ENCODE results near the gene SPTAN1.
"Not testable (repeated sequence)": the region's sequence is repeated elsewhere in the genome, so short reads cannot be mapped to it uniquely, and the experiment has no call there.

Gene SPTAN1

DNA sequence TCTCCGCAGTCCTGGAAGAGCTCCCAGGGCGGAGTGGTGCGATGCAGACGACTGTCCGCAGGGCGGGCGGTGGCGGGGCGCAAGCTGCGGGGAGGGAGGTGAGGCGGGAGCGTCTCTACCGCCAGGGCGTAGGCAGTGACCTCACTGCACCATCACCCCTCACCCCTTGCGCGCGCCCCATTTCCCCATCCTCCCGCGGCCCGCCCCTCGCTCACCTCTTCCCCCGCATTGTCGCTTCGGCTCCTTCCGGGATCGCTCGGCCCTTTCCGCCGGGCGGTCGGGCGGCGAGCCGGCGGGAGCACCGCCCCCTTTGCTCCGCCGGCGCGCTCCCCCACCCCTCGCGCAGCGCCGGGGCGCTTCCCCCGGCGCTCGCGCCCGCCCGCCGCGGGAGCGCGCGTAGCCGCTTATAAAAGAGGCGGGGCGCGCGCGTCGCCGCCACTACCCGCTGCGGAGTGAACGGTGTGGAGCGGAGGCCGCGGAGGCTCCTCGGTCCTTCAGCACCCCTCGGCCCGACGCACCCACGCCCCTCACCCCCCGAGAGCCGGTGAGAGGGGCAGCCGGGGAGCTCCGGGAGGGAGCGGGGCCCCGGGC, at the start of gene SPTAN1:
Gene SPTAN1 (plus strand): TSS at position 435 of the 591 bp plus-strand sequence. CDS start 14,154 bp downstream, outside the sequence.
- H3K4me3 ChIP-seq (replicated peaks; ENCODE audit: low read depth, low read length) = peak within 1 kb of the TSS; percentile 82
- peak; percentile 96 for DNase-seq (ENCODE audit: extremely low read depth, insufficient read length)
- no peaks in the 10 kb centered on the region for H3K36me3 ChIP-seq (ENCODE audit: control insufficient read depth, insufficient read depth, low read length)
- TF ChIP-seq, protein P1, sequence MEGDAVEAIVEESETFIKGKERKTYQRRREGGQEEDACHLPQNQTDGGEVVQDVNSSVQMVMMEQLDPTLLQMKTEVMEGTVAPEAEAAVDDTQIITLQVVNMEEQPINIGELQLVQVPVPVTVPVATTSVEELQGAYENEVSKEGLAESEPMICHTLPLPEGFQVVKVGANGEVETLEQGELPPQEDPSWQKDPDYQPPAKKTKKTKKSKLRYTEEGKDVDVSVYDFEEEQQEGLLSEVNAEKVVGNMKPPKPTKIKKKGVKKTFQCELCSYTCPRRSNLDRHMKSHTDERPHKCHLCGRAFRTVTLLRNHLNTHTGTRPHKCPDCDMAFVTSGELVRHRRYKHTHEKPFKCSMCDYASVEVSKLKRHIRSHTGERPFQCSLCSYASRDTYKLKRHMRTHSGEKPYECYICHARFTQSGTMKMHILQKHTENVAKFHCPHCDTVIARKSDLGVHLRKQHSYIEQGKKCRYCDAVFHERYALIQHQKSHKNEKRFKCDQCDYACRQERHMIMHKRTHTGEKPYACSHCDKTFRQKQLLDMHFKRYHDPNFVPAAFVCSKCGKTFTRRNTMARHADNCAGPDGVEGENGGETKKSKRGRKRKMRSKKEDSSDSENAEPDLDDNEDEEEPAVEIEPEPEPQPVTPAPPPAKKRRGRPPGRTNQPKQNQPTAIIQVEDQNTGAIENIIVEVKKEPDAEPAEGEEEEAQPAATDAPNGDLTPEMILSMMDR (IDR thresholded peaks at IDR 0.05; ENCODE audit: insufficient read depth, low read length, poor library complexity, severe bottlenecking) = no peak
- H3K27me3 ChIP-seq (replicated peaks; ENCODE audit: control insufficient read depth, insufficient read depth, low read length) = no peaks in the 10 kb centered on the region

DNA sequence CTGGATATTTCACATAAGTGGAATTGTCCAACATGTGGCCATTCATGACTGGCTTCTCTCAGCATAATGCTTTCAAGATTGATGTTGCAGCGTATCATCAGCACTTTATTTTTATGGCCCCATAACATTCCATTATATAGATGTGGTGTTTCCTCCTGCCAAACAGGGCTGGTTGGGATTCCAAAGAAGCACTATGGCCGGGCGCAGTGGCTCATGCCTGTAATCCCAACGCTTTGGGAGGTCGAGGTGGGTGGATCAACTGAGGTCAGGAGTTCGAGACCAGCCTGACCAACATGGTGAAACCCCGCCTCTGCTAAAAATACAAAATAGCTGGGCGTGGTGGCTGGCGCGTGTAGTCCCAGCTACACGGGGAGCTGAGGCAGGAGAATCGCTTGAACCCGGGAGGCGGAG, 49.0 kb upstream of the SPTAN1 start:
- not testable (repeated sequence) for H3K36me3 ChIP-seq (ENCODE audit: control insufficient read depth, insufficient read depth, low read length); H3K4me3 ChIP-seq (replicated peaks; ENCODE audit: low read depth, low read length); DNase-seq (ENCODE audit: extremely low read depth, insufficient read length); H3K27me3 ChIP-seq (replicated peaks; ENCODE audit: control insufficient read depth, insufficient read depth, low read length)

DNA sequence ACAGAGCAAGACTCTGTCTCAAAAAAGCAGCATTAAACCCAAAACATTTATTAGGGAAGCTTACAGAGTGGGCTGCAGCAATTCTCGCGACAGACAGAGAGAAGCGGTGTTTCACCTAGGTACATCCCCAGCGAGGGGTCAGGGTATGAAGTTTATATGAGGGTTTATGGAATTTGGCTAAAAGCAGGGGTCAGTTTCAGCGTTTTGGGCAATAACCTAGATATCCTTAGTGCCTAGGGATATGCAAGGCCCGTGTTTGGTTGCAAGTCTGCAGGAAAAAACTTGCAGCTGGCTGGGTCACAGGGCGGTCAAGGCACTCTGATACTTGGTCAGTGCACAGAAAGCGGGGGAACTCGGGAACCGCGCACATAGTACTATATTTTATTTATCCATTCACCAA, 48.5 kb upstream of the SPTAN1 start:
- H3K36me3 ChIP-seq (ENCODE audit: control insufficient read depth, insufficient read depth, low read length) = peaks cover 2% of the 10 kb centered on the region
- no peaks in the 10 kb centered on the region for H3K27me3 ChIP-seq (replicated peaks; ENCODE audit: control insufficient read depth, insufficient read depth, low read length)
- TF ChIP-seq, protein P1 (IDR thresholded peaks at IDR 0.05; ENCODE audit: insufficient read depth, low read length, poor library complexity, severe bottlenecking) = no peak
- peak overlapping the region; percentile 76 for H3K4me3 ChIP-seq (replicated peaks; ENCODE audit: low read depth, low read length)
- peak; percentile 15 for DNase-seq (ENCODE audit: extremely low read depth, insufficient read length)

DNA sequence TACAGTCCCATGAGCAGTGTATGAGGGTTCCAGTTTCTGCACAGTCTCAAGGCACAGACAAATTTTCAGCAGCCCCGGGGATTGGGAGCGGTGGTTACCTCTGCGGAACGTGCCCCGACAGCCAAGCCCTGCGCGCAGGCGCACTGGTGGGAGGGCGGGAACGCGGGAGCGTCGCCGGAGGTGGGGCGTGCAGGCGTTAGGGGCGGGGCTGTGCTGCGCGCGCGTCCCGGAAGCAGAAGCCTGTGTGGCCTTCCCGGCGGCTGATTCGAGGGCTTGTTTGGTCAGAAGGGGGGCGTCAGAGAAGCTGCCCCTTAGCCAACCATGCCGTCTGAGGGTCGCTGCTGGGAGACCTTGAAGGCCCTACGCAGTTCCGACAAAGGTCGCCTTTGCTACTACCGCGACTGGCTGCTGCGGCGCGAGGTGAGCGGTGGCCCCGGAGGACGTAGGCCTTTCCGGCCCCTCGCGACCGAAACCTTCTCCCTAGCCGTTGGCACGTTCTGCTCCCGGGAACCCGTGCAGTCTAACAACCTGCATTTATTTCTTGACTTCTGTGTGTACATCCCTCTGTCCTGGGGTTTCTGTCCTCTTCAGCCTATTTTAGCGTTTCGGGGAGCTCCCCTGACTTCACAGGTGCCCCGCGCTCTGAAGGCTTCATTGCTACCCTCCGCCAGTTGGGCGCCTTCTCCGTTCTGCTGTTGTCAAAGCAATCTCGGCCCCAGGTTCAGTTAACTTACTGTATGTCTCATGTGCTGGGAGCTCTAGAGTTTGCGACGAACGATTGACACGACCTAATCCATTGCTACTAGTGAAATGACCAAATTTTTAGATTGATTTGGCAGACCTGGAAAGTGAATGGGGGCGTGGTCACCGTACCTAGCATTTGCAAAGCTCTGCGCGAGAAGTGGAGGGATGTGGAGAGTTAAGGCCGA, 47.6 kb upstream of the SPTAN1 start, which contains the start of gene GLE1:
Gene GLE1 (plus strand): TSS at position 235 of the 929 bp plus-strand sequence. CDS start 87 bp downstream, at position 322.
- no peaks in the 10 kb centered on the region for H3K27me3 ChIP-seq (replicated peaks; ENCODE audit: control insufficient read depth, insufficient read depth, low read length)
- H3K4me3 ChIP-seq (replicated peaks; ENCODE audit: low read depth, low read length) = peak within 1 kb of the TSS; percentile 76
- H3K36me3 ChIP-seq (ENCODE audit: control insufficient read depth, insufficient read depth, low read length) = no peaks in the 10 kb centered on the region; the same call in 1 of the 2 replicates
- TF ChIP-seq, protein P1 (IDR thresholded peaks at IDR 0.05; ENCODE audit: insufficient read depth, low read length, poor library complexity, severe bottlenecking) = no peak
- DNase-seq (ENCODE audit: extremely low read depth, insufficient read length) = peak; percentile 97

DNA sequence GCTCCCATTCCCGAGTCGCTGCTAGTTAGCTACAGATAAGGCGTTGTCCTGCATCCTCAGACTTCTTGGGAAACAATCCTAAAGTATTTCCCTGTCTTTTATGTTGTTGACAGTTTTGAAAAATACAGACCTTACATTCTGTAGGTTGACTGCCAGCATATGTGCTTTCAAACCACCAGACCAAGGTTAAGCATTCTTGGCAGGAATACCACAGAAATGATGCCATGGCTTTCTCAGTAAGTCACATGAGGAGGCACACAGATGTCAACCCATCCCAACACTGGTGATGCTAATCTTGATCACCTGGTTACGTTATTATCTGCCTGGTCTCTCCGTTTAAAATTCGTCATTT, 47.0 kb upstream of the SPTAN1 start:
- no peak for DNase-seq (ENCODE audit: extremely low read depth, insufficient read length)
- H3K36me3 ChIP-seq (ENCODE audit: control insufficient read depth, insufficient read depth, low read length) = no peaks in the 10 kb centered on the region; the same call in 1 of the 2 replicates
- TF ChIP-seq, protein P1 (IDR thresholded peaks at IDR 0.05; ENCODE audit: insufficient read depth, low read length, poor library complexity, severe bottlenecking) = no peak
- H3K4me3 ChIP-seq (replicated peaks; ENCODE audit: low read depth, low read length) = peak overlapping the region; percentile 76
- no peaks in the 10 kb centered on the region for H3K27me3 ChIP-seq (replicated peaks; ENCODE audit: control insufficient read depth, insufficient read depth, low read length)

DNA sequence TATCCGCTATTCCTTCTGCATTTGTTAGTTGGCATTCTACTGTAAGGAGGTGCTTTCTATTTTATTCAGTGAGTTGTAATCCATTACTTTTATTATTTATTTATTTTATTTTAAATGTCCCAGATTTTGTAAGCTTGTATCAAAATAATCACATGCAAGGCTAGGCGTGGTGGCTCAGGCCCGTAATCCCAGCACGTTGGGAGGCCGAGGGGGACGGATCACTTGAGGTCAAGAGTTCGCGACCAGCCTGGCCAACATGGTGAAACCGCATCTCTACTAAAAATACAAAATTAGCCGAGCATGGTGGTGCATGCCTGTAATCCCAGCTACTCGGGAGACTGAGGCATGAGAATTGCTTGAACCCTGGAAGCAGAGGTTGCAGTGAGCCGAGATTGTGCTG, 46.5 kb upstream of the SPTAN1 start:
- not testable (repeated sequence) for H3K27me3 ChIP-seq (replicated peaks; ENCODE audit: control insufficient read depth, insufficient read depth, low read length); H3K4me3 ChIP-seq (replicated peaks; ENCODE audit: low read depth, low read length); H3K36me3 ChIP-seq (ENCODE audit: control insufficient read depth, insufficient read depth, low read length); DNase-seq (ENCODE audit: extremely low read depth, insufficient read length)

Data from GM06990 (cell line).